B cell (primary cell): ENCODE measurements around the gene NAPB. TPM values are rescaled to one million over a fixed set of nuclear protein-coding genes. Genes with fewer than 3 reads are reported as not detected.

ENCODE experiments used
- ATAC-seq: fragments of 200-7000 bp; cut with Tn5 transposase; one replicate; pipeline ENCODE4 v1.10.0; 2021; ENCODE audit warnings: low read depth, mild to moderate bottlenecking, moderate number of reproducible peaks, moderate library complexity
- CTCF ChIA-PET: fragments of 350-600 bp; sonication (Branson Sonifier 250); formaldehyde crosslinking; loops from one replicate; lab custom pipeline; 2021; ENCODE audit warnings: antibody characterized with exemption, inconsistent platforms; lab: Charles Lee
- POLR2A ChIA-PET: fragments of 350-600 bp; sonication (Branson Sonifier 250); formaldehyde crosslinking; loops from one replicate; lab custom pipeline; 2021; ENCODE audit warnings: antibody characterized with exemption; lab: Charles Lee
- DNase-seq: peaks from one replicate; pipeline ENCODE4 v3.0.0; 2013
- H2AFZ ChIP-seq: 2 replicates; pipeline ENCODE4 v1.6.1; 2012; ENCODE audit warnings: mild to moderate bottlenecking, low read depth, low read length; ENCODE audit not compliant: insufficient read depth, poor library complexity, severe bottlenecking
- H3K27ac ChIP-seq, 2 donors: 1 replicate in 1 of 2; 2 replicates in 1 of 2; pipeline ENCODE4 v1.5.1; 2012 to 2013; ENCODE audit warnings: low read length in 2 of 2, mild to moderate bottlenecking in 2 of 2, moderate library complexity in 1 of 2
- H3K27me3 ChIP-seq, 4 experiments: fragments of 200-600 bp in 1 of 4; sonication (generic) in 1 of 4; replicated peaks in 1 of 4; 1 replicate in 2 of 4; 2 replicates in 2 of 4; pipeline versions ENCODE4 v1.6.1 to v1.7.0; 2013 to 2016; ENCODE audit warnings: low read length in 3 of 4, mild to moderate bottlenecking in 2 of 4, mixed read lengths in 1 of 4, moderate library complexity in 1 of 4; ENCODE audit not compliant: insufficient read depth in 4 of 4, control insufficient read depth in 3 of 4; ENCODE audit errors: control extremely low read depth in 1 of 4
- H3K36me3 ChIP-seq, 2 experiments: replicated peaks in 1 of 2; 1 replicate in 1 of 2; 2 replicates in 1 of 2; pipeline versions ENCODE4 v1.6.1 to v1.7.1; 2013; ENCODE audit warnings: low read length in 1 of 2; ENCODE audit not compliant: insufficient read depth in 2 of 2, control insufficient read depth in 1 of 2; ENCODE audit errors: control extremely low read depth in 1 of 2, extremely low read depth in 1 of 2
- H3K4me1 ChIP-seq, 2 donors: fragments of 200-600 bp in 1 of 2; sonication (generic) in 1 of 2; 1 replicate in 1 of 2; 2 replicates in 1 of 2; pipeline versions ENCODE4 v1.5.1 to v1.6.1; 2013 to 2017; ENCODE audit warnings: low read length in 2 of 2; ENCODE audit not compliant: control insufficient read depth in 2 of 2, insufficient read depth in 2 of 2
- H3K4me2 ChIP-seq: replicated peaks from 2 replicates; pipeline ENCODE3; 2012; ENCODE audit warnings: mild to moderate bottlenecking, low read depth, low read length; ENCODE audit not compliant: poor library complexity, severe bottlenecking
- H3K4me3 ChIP-seq, 5 experiments: fragments of 200-600 bp in 1 of 5; sonication (generic) in 1 of 5; 1 replicate in 3 of 5; 2 replicates in 2 of 5; pipeline versions ENCODE4 v1.5.1 to v1.7.0; 2011 to 2016; ENCODE audit warnings: low read length in 4 of 5, mild to moderate bottlenecking in 4 of 5, low read depth in 2 of 5, control low read depth in 1 of 5, moderate library complexity in 1 of 5; ENCODE audit not compliant: insufficient read depth in 1 of 5; ENCODE audit errors: control extremely low read depth in 1 of 5, extremely low read depth in 1 of 5
- H3K79me2 ChIP-seq: fragments of 200-600 bp; sonication (generic); one replicate; pipeline ENCODE4 v1.6.0; 2016; ENCODE audit warnings: low read length; ENCODE audit not compliant: control insufficient read depth, insufficient read depth
- H3K9ac ChIP-seq: fragments of 200-600 bp; sonication (generic); 2 replicates; pipeline ENCODE4 v1.6.1; 2017; ENCODE audit warnings: mild to moderate bottlenecking, low read length, moderate library complexity
- H3K9me3 ChIP-seq, 3 donors: one replicate each; pipeline versions ENCODE4 v1.6.1 to v1.7.1; 2013; ENCODE audit warnings: low read length in 2 of 3; ENCODE audit not compliant: control insufficient read depth in 2 of 3, insufficient read depth in 1 of 3; ENCODE audit errors: control extremely low read depth in 1 of 3
- H4K20me1 ChIP-seq: 2 replicates; pipeline ENCODE4 v1.6.0; 2012; ENCODE audit warnings: mild to moderate bottlenecking, low read length; ENCODE audit not compliant: insufficient read depth, control insufficient read depth, poor library complexity, severe bottlenecking
- H3K27ac Mint-ChIP-seq: one replicate; pipeline ENCODE4 v1.8.0; 2021; ENCODE audit warnings: mixed read lengths
- H3K27me3 Mint-ChIP-seq: one replicate; pipeline ENCODE4 v1.8.0; 2021; ENCODE audit warnings: mixed read lengths
- H3K4me1 Mint-ChIP-seq: one replicate; pipeline ENCODE4 v1.8.0; 2021; ENCODE audit warnings: mixed read lengths
- H3K4me3 Mint-ChIP-seq: one replicate; pipeline ENCODE4 v1.8.0; 2021; ENCODE audit warnings: mixed read lengths
- H3K9me3 Mint-ChIP-seq: one replicate; pipeline ENCODE4 v1.8.0; 2022; ENCODE audit warnings: mixed read lengths; ENCODE audit not compliant: insufficient read depth
- CTCF ChIP-seq: fragments of 200-600 bp; IDR thresholded peaks from one replicate; pipeline ENCODE4 v1.8.0; 2022; ENCODE audit warnings: antibody characterized with exemption, mild to moderate bottlenecking
- EZH2 ChIP-seq: IDR thresholded peaks from 2 replicates; pipeline ENCODE4 v1.6.1; 2012; ENCODE audit warnings: borderline replicate concordance, low read depth, mild to moderate bottlenecking, moderate library complexity, low read length; ENCODE audit not compliant: insufficient read depth, poor library complexity, severe bottlenecking
- WGBS: methylation state at CpG from one replicate; pipeline ENCODE4 v1.1.5; 2013; ENCODE audit warnings: missing lambda C conversion rate; ENCODE audit not compliant: insufficient coverage; 5-methylcytosine and 5-hydroxymethylcytosine counted together
- intact Hi-C: fragments of 100-400 bp; cut with micrococcal nuclease; formaldehyde crosslinking; loops from one replicate; pipeline ENCODE4 v1.10.0; 2022
- polyA plus RNA-seq: library from polyadenylated mRNA; depleted of rRNA; stranded (reverse); fragments of >200 nt; gene quantifications from 2 replicates; pipeline ENCODE4 v1.2.3, GENCODE V29; 2012
- total RNA-seq, 2 donors: library from RNA; stranded (reverse); fragments of 120-200 nt in 1 of 2; gene quantifications; 1 replicate in 1 of 2; 2 replicates in 1 of 2; pipeline versions ENCODE4 v1.2.3 to v1.2.4, GENCODE V29; 2013 to 2022

The NAPB gene
- total and polyA plus RNA-seq, 2 donors (not counting 1 experiment from before 2014, with no cell fraction given), result 4.1 to 13.0 TPM

- no peak overlapping the region for H3K27ac ChIP-seq
- no peak for DNase-seq
- ChIA-PET POLR2A (no interaction called here), CTCF (interaction anchor here (1.0 to 2.5 kb wide), 2 partner anchors 18 to 53 kb away, joined by 3 to 9 read pairs; partner anchors contain the start of genes NAPB and NXT1)
- no peak overlapping the region for H3K27ac Mint-ChIP-seq
- no peak for ATAC-seq
- H3K4me1 Mint-ChIP-seq, result peaks cover 40% of the 10 kb centered on the region
- H3K4me3 Mint-ChIP-seq, result no peak overlapping the region
- H3K4me2 ChIP-seq, result no peak overlapping the region
- H3K4me3 ChIP-seq, result no peak overlapping the region
- peaks cover 17 to 18% of the 10 kb centered on the region in 2 donors for H3K4me1 ChIP-seq
- H4K20me1 ChIP-seq, result peaks cover 14% of the 10 kb centered on the region
- TF ChIP-seq EZH2 (no peak), CTCF (no peak)
- no peaks in the 10 kb centered on the region for H3K27me3 ChIP-seq
- WGBS, result no CpG with 5 or more reads among the region's 2 CpGs
- H3K79me2 ChIP-seq, result peaks cover 34% of the 10 kb centered on the region
- H3K9ac ChIP-seq, result no peak overlapping the region
- no peaks in the 10 kb centered on the region for H3K9me3 ChIP-seq
- H2AFZ ChIP-seq, result no peak overlapping the region
- no peaks in the 10 kb centered on the region for H3K9me3 Mint-ChIP-seq
- peaks cover 14 to 66% of the 10 kb centered on the region in 2 experiments for H3K36me3 ChIP-seq
- intact Hi-C loops, result no loop called here
- H3K27me3 Mint-ChIP-seq, result no peaks in the 10 kb centered on the region
These were observed 52.8 kb downstream of the NAPB start for GRCh38 chr20:23368316-23369071.

GRCh38 chr20:23367770-23368169 lies 53.5 kb downstream of the NAPB start:
- Histone ChIP-seq H3K27me3 (no peaks in the 10 kb centered on the region), H3K4me3 (no peak overlapping the region), H3K9ac (no peak overlapping the region), H3K4me2 (no peak overlapping the region), H2AFZ (no peak overlapping the region), H3K79me2 (peaks cover 41% of the 10 kb centered on the region), H4K20me1 (peaks cover 14% of the 10 kb centered on the region), H3K27ac (no peak overlapping the region), H3K9me3 (no peaks in the 10 kb centered on the region), H3K36me3 (peaks cover 14 to 60% of the 10 kb centered on the region in 2 experiments), H3K4me1 (peaks cover 24 to 25% of the 10 kb centered on the region in 2 donors)
- ChIA-PET POLR2A (interaction anchor here (0.6 kb wide), 1 partner anchor 10 kb away, joined by 3 read pairs; no protein-coding TSS in a partner anchor), CTCF (interaction anchor here (2.5 kb wide), 1 partner anchor 18 kb away, joined by 9 read pairs; the partner anchor contains the start of gene NXT1)
- H3K9me3 Mint-ChIP-seq, result no peaks in the 10 kb centered on the region
- no peak for ATAC-seq
- no peak for DNase-seq
- H3K4me1 Mint-ChIP-seq, result peaks cover 47% of the 10 kb centered on the region
- H3K27ac Mint-ChIP-seq, result no peak overlapping the region
- intact Hi-C loops, result no loop called here
- no peaks in the 10 kb centered on the region for H3K27me3 Mint-ChIP-seq
- TF ChIP-seq EZH2 (no peak), CTCF (no peak)
- no peak overlapping the region for H3K4me3 Mint-ChIP-seq
